GM21825 (cell line): Measurements from ENCODE around the gene MCM3AP.

Experiments
- ATAC-seq: cut with Tn5 transposase; IDR thresholded peaks from one replicate; pipeline ENCODE4 v1.9.1; 2021; ENCODE audit warnings: mild to moderate bottlenecking, moderate library complexity; ENCODE audit not compliant: unreplicated experiment

Gene MCM3AP

GRCh38 chr21:46189213-46189958 lies 96.0 kb downstream of the MCM3AP start:
- ATAC-seq: no peak

GRCh38 chr21:46188226-46189212 lies 96.9 kb downstream of the MCM3AP start:
- ATAC-seq: no peak

GRCh38 chr21:46187814-46188213 lies 97.6 kb downstream of the MCM3AP start:
- no peak for ATAC-seq

GRCh38 chr21:46187261-46187660 lies 98.2 kb downstream of the MCM3AP start:
- no peak for ATAC-seq

- no peak for ATAC-seq
Observed at GRCh38 chr21:46185716-46186115, 99.7 kb downstream of the MCM3AP start.
